Measurements from ENCODE around the gene ADAM23. TPM values are rescaled to one million over a fixed set of nuclear protein-coding genes. Genes with fewer than 3 reads are reported as not detected.

Gene ADAM23
- total and polyA plus RNA-seq, 2 of the 13 experiments (the other 11 are each of a cell fraction or from before 2014, with no cell fraction given) = 0.04 TPM; not detected in 1

DNA sequence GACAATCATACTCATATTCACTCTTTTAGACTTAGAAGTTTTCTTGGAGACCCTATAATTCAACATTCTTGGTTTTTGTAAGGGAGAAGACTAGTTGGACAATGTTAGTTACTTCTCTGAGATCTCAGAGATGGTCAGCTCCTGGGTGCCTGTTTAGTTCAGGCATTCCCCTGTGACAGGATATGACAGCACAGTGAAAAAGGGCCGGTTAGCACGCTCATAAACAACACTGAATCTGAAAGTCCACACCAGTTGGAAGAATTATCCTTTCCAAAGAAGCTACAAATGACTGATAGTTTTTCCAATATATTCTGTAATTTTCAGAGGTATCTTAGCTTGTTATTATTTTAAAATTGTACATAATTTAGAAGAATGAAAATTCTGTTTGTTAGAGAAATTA is 75.7 kb downstream of the ADAM23 start (continued):
- TF ChIP-seq, protein P1, sequence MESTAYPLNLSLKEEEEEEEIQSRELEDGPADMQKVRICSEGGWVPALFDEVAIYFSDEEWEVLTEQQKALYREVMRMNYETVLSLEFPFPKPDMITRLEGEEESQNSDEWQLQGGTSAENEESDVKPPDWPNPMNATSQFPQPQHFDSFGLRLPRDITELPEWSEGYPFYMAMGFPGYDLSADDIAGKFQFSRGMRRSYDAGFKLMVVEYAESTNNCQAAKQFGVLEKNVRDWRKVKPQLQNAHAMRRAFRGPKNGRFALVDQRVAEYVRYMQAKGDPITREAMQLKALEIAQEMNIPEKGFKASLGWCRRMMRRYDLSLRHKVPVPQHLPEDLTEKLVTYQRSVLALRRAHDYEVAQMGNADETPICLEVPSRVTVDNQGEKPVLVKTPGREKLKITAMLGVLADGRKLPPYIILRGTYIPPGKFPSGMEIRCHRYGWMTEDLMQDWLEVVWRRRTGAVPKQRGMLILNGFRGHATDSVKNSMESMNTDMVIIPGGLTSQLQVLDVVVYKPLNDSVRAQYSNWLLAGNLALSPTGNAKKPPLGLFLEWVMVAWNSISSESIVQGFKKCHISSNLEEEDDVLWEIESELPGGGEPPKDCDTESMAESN (CRISPR knock-in tag; conservative IDR thresholded peaks at IDR 0.05) = no peak
- no peak for TF ChIP-seq TCF7 (IDR thresholded peaks at IDR 0.05; ENCODE audit: low read depth)
- TF ChIP-seq, protein P2, sequence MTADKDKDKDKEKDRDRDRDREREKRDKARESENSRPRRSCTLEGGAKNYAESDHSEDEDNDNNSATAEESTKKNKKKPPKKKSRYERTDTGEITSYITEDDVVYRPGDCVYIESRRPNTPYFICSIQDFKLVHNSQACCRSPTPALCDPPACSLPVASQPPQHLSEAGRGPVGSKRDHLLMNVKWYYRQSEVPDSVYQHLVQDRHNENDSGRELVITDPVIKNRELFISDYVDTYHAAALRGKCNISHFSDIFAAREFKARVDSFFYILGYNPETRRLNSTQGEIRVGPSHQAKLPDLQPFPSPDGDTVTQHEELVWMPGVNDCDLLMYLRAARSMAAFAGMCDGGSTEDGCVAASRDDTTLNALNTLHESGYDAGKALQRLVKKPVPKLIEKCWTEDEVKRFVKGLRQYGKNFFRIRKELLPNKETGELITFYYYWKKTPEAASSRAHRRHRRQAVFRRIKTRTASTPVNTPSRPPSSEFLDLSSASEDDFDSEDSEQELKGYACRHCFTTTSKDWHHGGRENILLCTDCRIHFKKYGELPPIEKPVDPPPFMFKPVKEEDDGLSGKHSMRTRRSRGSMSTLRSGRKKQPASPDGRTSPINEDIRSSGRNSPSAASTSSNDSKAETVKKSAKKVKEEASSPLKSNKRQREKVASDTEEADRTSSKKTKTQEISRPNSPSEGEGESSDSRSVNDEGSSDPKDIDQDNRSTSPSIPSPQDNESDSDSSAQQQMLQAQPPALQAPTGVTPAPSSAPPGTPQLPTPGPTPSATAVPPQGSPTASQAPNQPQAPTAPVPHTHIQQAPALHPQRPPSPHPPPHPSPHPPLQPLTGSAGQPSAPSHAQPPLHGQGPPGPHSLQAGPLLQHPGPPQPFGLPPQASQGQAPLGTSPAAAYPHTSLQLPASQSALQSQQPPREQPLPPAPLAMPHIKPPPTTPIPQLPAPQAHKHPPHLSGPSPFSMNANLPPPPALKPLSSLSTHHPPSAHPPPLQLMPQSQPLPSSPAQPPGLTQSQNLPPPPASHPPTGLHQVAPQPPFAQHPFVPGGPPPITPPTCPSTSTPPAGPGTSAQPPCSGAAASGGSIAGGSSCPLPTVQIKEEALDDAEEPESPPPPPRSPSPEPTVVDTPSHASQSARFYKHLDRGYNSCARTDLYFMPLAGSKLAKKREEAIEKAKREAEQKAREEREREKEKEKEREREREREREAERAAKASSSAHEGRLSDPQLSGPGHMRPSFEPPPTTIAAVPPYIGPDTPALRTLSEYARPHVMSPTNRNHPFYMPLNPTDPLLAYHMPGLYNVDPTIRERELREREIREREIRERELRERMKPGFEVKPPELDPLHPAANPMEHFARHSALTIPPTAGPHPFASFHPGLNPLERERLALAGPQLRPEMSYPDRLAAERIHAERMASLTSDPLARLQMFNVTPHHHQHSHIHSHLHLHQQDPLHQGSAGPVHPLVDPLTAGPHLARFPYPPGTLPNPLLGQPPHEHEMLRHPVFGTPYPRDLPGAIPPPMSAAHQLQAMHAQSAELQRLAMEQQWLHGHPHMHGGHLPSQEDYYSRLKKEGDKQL (CRISPR knock-in tag; IDR thresholded peaks at IDR 0.05; ENCODE audit: low read depth) = no peak
- TF ChIP-seq, protein P3, sequence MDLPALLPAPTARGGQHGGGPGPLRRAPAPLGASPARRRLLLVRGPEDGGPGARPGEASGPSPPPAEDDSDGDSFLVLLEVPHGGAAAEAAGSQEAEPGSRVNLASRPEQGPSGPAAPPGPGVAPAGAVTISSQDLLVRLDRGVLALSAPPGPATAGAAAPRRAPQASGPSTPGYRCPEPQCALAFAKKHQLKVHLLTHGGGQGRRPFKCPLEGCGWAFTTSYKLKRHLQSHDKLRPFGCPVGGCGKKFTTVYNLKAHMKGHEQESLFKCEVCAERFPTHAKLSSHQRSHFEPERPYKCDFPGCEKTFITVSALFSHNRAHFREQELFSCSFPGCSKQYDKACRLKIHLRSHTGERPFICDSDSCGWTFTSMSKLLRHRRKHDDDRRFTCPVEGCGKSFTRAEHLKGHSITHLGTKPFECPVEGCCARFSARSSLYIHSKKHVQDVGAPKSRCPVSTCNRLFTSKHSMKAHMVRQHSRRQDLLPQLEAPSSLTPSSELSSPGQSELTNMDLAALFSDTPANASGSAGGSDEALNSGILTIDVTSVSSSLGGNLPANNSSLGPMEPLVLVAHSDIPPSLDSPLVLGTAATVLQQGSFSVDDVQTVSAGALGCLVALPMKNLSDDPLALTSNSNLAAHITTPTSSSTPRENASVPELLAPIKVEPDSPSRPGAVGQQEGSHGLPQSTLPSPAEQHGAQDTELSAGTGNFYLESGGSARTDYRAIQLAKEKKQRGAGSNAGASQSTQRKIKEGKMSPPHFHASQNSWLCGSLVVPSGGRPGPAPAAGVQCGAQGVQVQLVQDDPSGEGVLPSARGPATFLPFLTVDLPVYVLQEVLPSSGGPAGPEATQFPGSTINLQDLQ (CRISPR knock-in tag; IDR thresholded peaks at IDR 0.05) = no peak
- no peak for TF ChIP-seq ZNF160 (CRISPR knock-in tag; IDR thresholded peaks at IDR 0.05)
- no peak for TF ChIP-seq MIER3 (CRISPR knock-in tag; IDR thresholded peaks at IDR 0.05; ENCODE audit: borderline replicate concordance)

Measured in HepG2 (cell line).